Measurements from ENCODE around the gene FAM168A.

FAM168A gene

GRCh38 chr11:73570415-73571114 lies 27.3 kb downstream of the FAM168A start:
- peak; percentile 56 for DNase-seq (ENCODE audit: low read depth)
- no peak for TF ChIP-seq CTCF (conservative IDR thresholded peaks at IDR 0.05; ENCODE audit: low read depth, low read length)
- no peak overlapping the region for H3K4me3 ChIP-seq (ENCODE audit: low read depth, low read length)

- TF ChIP-seq CTCF (conservative IDR thresholded peaks at IDR 0.05; ENCODE audit: low read depth, low read length): no peak
- peak; percentile 22 for DNase-seq (ENCODE audit: low read depth)
Observed at GRCh38 chr11:73566977-73567755, 30.7 kb downstream of the FAM168A start.

GRCh38 chr11:73566422-73566821 lies 31.5 kb downstream of the FAM168A start:
- H3K4me3 ChIP-seq (ENCODE audit: low read depth, low read length): no peak overlapping the region
- no peak for DNase-seq (ENCODE audit: low read depth)
- no peak for TF ChIP-seq CTCF (conservative IDR thresholded peaks at IDR 0.05; ENCODE audit: low read depth, low read length)

More at GRCh38 chr11:73566977-73567755, 30.7 kb downstream of the FAM168A start:
- no peak overlapping the region for H3K4me3 ChIP-seq (ENCODE audit: low read depth, low read length)

- DNase-seq (ENCODE audit: low read depth): no peak
- TF ChIP-seq CTCF (conservative IDR thresholded peaks at IDR 0.05; ENCODE audit: low read depth, low read length): no peak
- no peak overlapping the region for H3K4me3 ChIP-seq (ENCODE audit: low read depth, low read length)
Observed at GRCh38 chr11:73565804-73566203, 32.1 kb downstream of the FAM168A start.

- H3K4me3 ChIP-seq (ENCODE audit: low read depth, low read length): no peak overlapping the region
- no peak for DNase-seq (ENCODE audit: low read depth)
- TF ChIP-seq CTCF (conservative IDR thresholded peaks at IDR 0.05; ENCODE audit: low read depth, low read length): no peak
Observed at GRCh38 chr11:73564903-73565302, 33.0 kb downstream of the FAM168A start.

GRCh38 chr11:73563539-73564200 lies 34.2 kb downstream of the FAM168A start:
- H3K4me3 ChIP-seq (ENCODE audit: low read depth, low read length): no peak overlapping the region
- no peak for TF ChIP-seq CTCF (conservative IDR thresholded peaks at IDR 0.05; ENCODE audit: low read depth, low read length)
- DNase-seq (ENCODE audit: low read depth): no peak
